Lower lobe of right lung (tissue), 2 donors: ENCODE measurements around the gene OSBPL5. TPM values are rescaled to one million over a fixed set of nuclear protein-coding genes. Genes with fewer than 3 reads are reported as not detected.

ENCODE experiments used
- ATAC-seq, 2 donors: fragments of 200-7000 bp; cut with Tn5 transposase; one replicate each; pipeline ENCODE4 v1.9.1; 2020 to 2022; ENCODE audit warnings: mild to moderate bottlenecking in 2 of 2, moderate library complexity in 2 of 2
- DNase-seq: peaks from one replicate; pipeline ENCODE4 v3.0.0-alpha.2; 2020
- H3K27ac ChIP-seq: fragments of 200-600 bp; one replicate; pipeline ENCODE4 v1.8.0; 2022
- H3K27me3 ChIP-seq: fragments of 200-600 bp; one replicate; pipeline ENCODE4 v1.8.0; 2022; ENCODE audit warnings: low read depth
- H3K36me3 ChIP-seq: fragments of 200-600 bp; one replicate; pipeline ENCODE4 v1.8.0; 2022; ENCODE audit warnings: mild to moderate bottlenecking
- H3K4me1 ChIP-seq: fragments of 200-600 bp; one replicate; pipeline ENCODE4 v1.8.0; 2022
- H3K4me3 ChIP-seq: fragments of 200-600 bp; one replicate; pipeline ENCODE4 v1.8.0; 2022; ENCODE audit warnings: mild to moderate bottlenecking
- H3K9me3 ChIP-seq: fragments of 200-600 bp; one replicate; pipeline ENCODE4 v1.8.0; 2022
- CTCF ChIP-seq: fragments of 200-600 bp; IDR thresholded peaks from one replicate; pipeline ENCODE4 v1.8.0; 2022; ENCODE audit warnings: antibody characterized with exemption, mild to moderate bottlenecking
- intact Hi-C: fragments of 100-400 bp; cut with DNase I; formaldehyde crosslinking; loops from one replicate; pipeline ENCODE4 v1.11.0; 2022
- total RNA-seq: library from RNA; stranded (reverse); fragmentation: NEBNext Ultra II Directional; extraction: Animal tissue kit (Norgen Biotek cat#: 25700); gene quantifications from one replicate; pipeline ENCODE4 v1.2.1, GENCODE V29; 2021
- donor health status: DM: no; HTN: yes; CAD: no; lungs with severe emphysema.

Gene OSBPL5
- total RNA-seq, 1 donor from 2014 or later, result 46.2 TPM

GRCh38 chr11:3046641-3047040 is 118.5 kb downstream of the OSBPL5 start:
- intact Hi-C loops, result no loop called here

DNA sequence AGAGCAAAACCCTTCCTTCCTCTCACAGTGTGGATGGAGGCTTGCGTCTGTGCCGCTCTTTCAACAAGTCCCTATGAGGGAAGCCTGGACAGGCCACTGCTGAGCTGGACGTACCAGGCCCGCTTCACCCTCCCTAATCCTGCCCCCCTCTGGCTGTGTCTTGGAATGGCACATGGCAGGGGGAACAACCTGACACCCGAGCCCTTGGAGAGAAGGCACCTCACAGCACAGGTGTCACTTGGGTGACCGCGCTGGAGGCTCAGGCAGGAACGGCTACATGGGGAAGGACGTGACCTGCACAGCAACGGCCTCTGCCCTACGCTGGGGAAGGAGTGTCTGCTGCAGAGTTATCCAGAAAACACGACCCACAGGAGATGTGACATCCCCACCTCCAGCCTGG is 118.9 kb downstream of the OSBPL5 start:
- Histone ChIP-seq H3K27me3 (no peaks in the 10 kb centered on the region), H3K36me3 (peaks cover 37% of the 10 kb centered on the region), H3K4me1 (peaks cover 46% of the 10 kb centered on the region), H3K27ac (no peak overlapping the region), H3K4me3 (no peak overlapping the region), H3K9me3 (no peaks in the 10 kb centered on the region)
- TF ChIP-seq CTCF, result no peak
- intact Hi-C loops, result no loop called here
- DNase-seq (no peak), ATAC-seq (no peak)

More at GRCh38 chr11:3046641-3047040, 118.5 kb downstream of the OSBPL5 start:
- no peak for ATAC-seq
- H3K4me3 ChIP-seq, result no peak overlapping the region
- no peak for TF ChIP-seq CTCF
- H3K4me1 ChIP-seq, result peaks cover 46% of the 10 kb centered on the region
- H3K9me3 ChIP-seq, result no peaks in the 10 kb centered on the region
- H3K27ac ChIP-seq, result no peak overlapping the region
- DNase-seq, result no peak
- peaks cover 34% of the 10 kb centered on the region for H3K36me3 ChIP-seq
- H3K27me3 ChIP-seq, result no peaks in the 10 kb centered on the region

DNA sequence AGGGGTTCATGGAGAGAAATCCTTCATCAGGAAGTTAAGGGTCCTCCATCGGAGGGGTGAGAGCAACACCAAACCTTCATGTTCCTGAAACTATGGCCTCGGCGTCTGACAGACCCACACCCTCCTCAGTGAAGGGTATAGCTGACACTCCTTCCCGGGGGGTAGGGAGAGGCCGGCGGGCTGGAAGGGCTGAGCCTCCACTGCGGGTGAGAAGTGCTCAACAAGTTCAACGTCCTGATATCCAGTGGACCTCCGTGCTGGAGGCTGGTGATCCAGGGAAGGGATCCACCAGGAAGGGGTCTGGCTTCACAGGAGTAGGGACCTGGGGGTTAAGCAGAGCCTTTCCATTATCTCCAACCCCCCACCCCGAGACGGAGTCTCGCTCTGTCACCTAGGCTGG is 120.2 kb downstream of the OSBPL5 start:
- peaks cover 50% of the 10 kb centered on the region for H3K36me3 ChIP-seq
- H3K4me1 ChIP-seq, result peaks cover 39% of the 10 kb centered on the region
- no peak for TF ChIP-seq CTCF
- no peaks in the 10 kb centered on the region for H3K9me3 ChIP-seq
- no peak overlapping the region for H3K4me3 ChIP-seq
- DNase-seq (no peak), ATAC-seq (no peak)
- no peaks in the 10 kb centered on the region for H3K27me3 ChIP-seq
- intact Hi-C loops, result no loop called here
- no peak overlapping the region for H3K27ac ChIP-seq

DNA sequence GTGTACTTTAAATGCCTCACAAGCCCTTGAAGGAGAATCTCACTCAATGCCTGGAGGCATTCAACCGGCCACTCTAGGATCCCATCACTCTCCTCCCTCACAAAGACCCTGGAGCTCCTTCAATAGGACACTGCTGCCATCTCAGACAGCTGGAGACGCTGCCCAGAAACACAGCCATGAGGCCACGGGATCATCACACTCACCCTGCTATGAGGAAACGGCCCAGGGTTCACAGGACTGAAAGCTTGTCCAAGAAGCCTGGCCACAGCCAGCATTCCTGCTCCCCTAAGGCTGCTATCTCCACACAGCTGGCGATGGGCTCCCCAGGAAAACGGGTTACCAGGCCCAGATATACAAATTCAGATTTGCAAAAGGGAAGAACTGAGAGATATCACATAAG is 121.1 kb downstream of the OSBPL5 start:
- Histone ChIP-seq H3K9me3 (no peaks in the 10 kb centered on the region), H3K27ac (no peak overlapping the region), H3K36me3 (peaks cover 59% of the 10 kb centered on the region), H3K4me3 (no peak overlapping the region), H3K4me1 (peaks cover 30% of the 10 kb centered on the region), H3K27me3 (no peaks in the 10 kb centered on the region)
- intact Hi-C loops, result no loop called here
- ATAC-seq (no peak), DNase-seq (no peak)
- TF ChIP-seq CTCF, result no peak

- ATAC-seq (peak in 1 of 2 donors; percentile 28), DNase-seq (no peak)
- peak overlapping the region; percentile 18 for H3K27ac ChIP-seq
- no peaks in the 10 kb centered on the region for H3K27me3 ChIP-seq
- no peak overlapping the region for H3K4me3 ChIP-seq
- peaks cover 25% of the 10 kb centered on the region for H3K4me1 ChIP-seq
- intact Hi-C loops, result no loop called here
- H3K9me3 ChIP-seq, result no peaks in the 10 kb centered on the region
- TF ChIP-seq CTCF, result no peak
- peaks cover 65% of the 10 kb centered on the region for H3K36me3 ChIP-seq
Measured at GRCh38 chr11:3043315-3043871, 121.7 kb downstream of the OSBPL5 start.
